Measurements from ENCODE around the gene IL17REL. TPM values are rescaled to one million over a fixed set of nuclear protein-coding genes. Genes with fewer than 3 reads are reported as not detected.
"Not testable (repeated sequence)": the region's sequence is repeated elsewhere in the genome, so short reads cannot be mapped to it uniquely, and the experiment has no call there.

IL17REL gene
- total RNA-seq, 4 donors from 2014 or later = not detected

GRCh38 chr22:49948116-49948957 lies 64.2 kb downstream of the IL17REL start:
- Histone ChIP-seq H3K4me3 (replicated peaks in 1 of 3) (peak overlapping the region in 2 of 3 donors; percentile 2 to 30), H3K9me3 (no peaks in the 10 kb centered on the region), H3K27ac (peak overlapping the region; percentile 99), H3K27me3 (no peaks in the 10 kb centered on the region), H3K36me3 (no peaks in the 10 kb centered on the region), H3K4me1 (peaks cover 54 to 63% of the 10 kb centered on the region in 2 donors)
- DNase-seq = peak; percentile 65 to 66
- intact Hi-C loops (cut with DNase I) = no loop called here
- WGBS, 2 donors = 45 to 100% methylated on average over 1 to 16 of the region's 23 CpGs
- TF ChIP-seq, protein P1, sequence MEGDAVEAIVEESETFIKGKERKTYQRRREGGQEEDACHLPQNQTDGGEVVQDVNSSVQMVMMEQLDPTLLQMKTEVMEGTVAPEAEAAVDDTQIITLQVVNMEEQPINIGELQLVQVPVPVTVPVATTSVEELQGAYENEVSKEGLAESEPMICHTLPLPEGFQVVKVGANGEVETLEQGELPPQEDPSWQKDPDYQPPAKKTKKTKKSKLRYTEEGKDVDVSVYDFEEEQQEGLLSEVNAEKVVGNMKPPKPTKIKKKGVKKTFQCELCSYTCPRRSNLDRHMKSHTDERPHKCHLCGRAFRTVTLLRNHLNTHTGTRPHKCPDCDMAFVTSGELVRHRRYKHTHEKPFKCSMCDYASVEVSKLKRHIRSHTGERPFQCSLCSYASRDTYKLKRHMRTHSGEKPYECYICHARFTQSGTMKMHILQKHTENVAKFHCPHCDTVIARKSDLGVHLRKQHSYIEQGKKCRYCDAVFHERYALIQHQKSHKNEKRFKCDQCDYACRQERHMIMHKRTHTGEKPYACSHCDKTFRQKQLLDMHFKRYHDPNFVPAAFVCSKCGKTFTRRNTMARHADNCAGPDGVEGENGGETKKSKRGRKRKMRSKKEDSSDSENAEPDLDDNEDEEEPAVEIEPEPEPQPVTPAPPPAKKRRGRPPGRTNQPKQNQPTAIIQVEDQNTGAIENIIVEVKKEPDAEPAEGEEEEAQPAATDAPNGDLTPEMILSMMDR (IDR thresholded peaks at IDR 0.05) = no peak
- peak in 1 of 2 donors; percentile 49 for TF ChIP-seq POLR2A (IDR thresholded peaks at IDR 0.05)

GRCh38 chr22:49947296-49947622 lies 65.3 kb downstream of the IL17REL start:
- peak overlapping the region in 2 of 3 donors; percentile 99 for H3K27ac ChIP-seq
- no peak overlapping the region for H3K4me3 ChIP-seq (replicated peaks in 1 of 3)
- no peaks in the 10 kb centered on the region for H3K27me3 ChIP-seq
- H3K4me1 ChIP-seq = peaks cover 44 to 52% of the 10 kb centered on the region in 2 donors
- no peaks in the 10 kb centered on the region for H3K9me3 ChIP-seq
- intact Hi-C loops (cut with DNase I) = no loop called here
- no peaks in the 10 kb centered on the region for H3K36me3 ChIP-seq
- DNase-seq = no peak
- no peak for TF ChIP-seq POLR2A (IDR thresholded peaks at IDR 0.05)
- TF ChIP-seq, protein P1 (IDR thresholded peaks at IDR 0.05) = no peak
- WGBS, 2 donors = 76% methylated on average over 6 of the region's 6 CpGs; no CpG with 5 or more reads in 1 of the 2 donors

GRCh38 chr22:49946612-49947295 lies 65.8 kb downstream of the IL17REL start:
- H3K9me3 ChIP-seq = no peaks in the 10 kb centered on the region
- intact Hi-C loops (cut with DNase I) = no loop called here
- TF ChIP-seq, protein P1 (IDR thresholded peaks at IDR 0.05) = no peak
- TF ChIP-seq POLR2A (IDR thresholded peaks at IDR 0.05) = no peak
- H3K4me1 ChIP-seq = peaks cover 39 to 47% of the 10 kb centered on the region in 2 donors
- peak overlapping the region in 2 of 3 donors; percentile 99 for H3K27ac ChIP-seq
- no peaks in the 10 kb centered on the region for H3K36me3 ChIP-seq
- H3K27me3 ChIP-seq = no peaks in the 10 kb centered on the region
- no peak overlapping the region for H3K4me3 ChIP-seq (replicated peaks in 1 of 3)
- 87 to 92% methylated on average over 8 to 14 of the region's 17 CpGs for WGBS, 2 donors
- no peak for DNase-seq

- H3K4me1 ChIP-seq = peaks cover 26 to 32% of the 10 kb centered on the region in 2 donors
- H3K27ac ChIP-seq; H3K4me3 ChIP-seq (replicated peaks in 1 of 3); H3K27me3 ChIP-seq; DNase-seq; H3K36me3 ChIP-seq; H3K9me3 ChIP-seq; intact Hi-C loops (cut with DNase I): not testable (repeated sequence)
- 86 to 91% methylated on average over 11 of the region's 17 CpGs for WGBS, 2 donors
Measured at GRCh38 chr22:49945042-49945794, 67.3 kb downstream of the IL17REL start.

Small RNA genes lying within 50 kb of the gene (microRNA-seq; reads per million reads assigned to microRNA genes)
- not detected for gene MIR6821

Small RNA genes lying within 50 kb of the gene (small RNA-seq; reads per million reads assigned to genes)
- not detected for gene MIR6821

Other genes with a start within 250 kb of the IL17REL start
- 10 to 100 TPM; 32.2 to 51.8 (median 41.6) TPM for gene BRD1, start 184.9 kb downstream of the IL17REL start, total RNA-seq
- 10 to 100 TPM in 3 of 4 donors, 1 to 10 TPM in 1; 9.4 to 15.8 (median 10.1) TPM for gene ZBED4, start 158.9 kb downstream of the IL17REL start, total RNA-seq
- gene ALG12, start 94.3 kb downstream of the IL17REL start, total RNA-seq = 10 to 100 TPM; 25.5 to 60.5 (median 52.2) TPM
- gene CRELD2, start 94.1 kb downstream of the IL17REL start, total RNA-seq = 100 to 1,000 TPM in 3 of 4 donors, 10 to 100 TPM in 1; 50.3 to 244 (median 154) TPM
- gene PIM3, start 52.0 kb downstream of the IL17REL start, total RNA-seq = 100 to 1,000 TPM in 1 of 4 donors, 10 to 100 TPM in 3; 45.4 to 108 (median 73.2) TPM
- gene TTLL8, start 45.5 kb upstream of the IL17REL start, total RNA-seq = not detected
- gene MLC1, start 72.7 kb upstream of the IL17REL start, total RNA-seq = under 1 TPM in 1 of 4 donors, not detected in 3; 0.11 TPM
- gene MOV10L1, start 77.2 kb upstream of the IL17REL start, total RNA-seq = 1 to 10 TPM in 2 of 4 donors, under 1 TPM in 2; 0.33 to 1.5 (median 1.0) TPM
- gene PANX2, start 158.0 kb upstream of the IL17REL start, total RNA-seq = 10 to 100 TPM in 3 of 4 donors, 1 to 10 TPM in 1; 9.0 to 12.1 (median 10.9) TPM
- 10 to 100 TPM; 26.6 to 51.9 (median 31.5) TPM for gene TRABD, start 173.1 kb upstream of the IL17REL start, total RNA-seq
- gene SELENOO, start 188.2 kb upstream of the IL17REL start, total RNA-seq = 10 to 100 TPM; 20.7 to 50.6 (median 31.0) TPM
- gene TUBGCP6, start 232.3 kb upstream of the IL17REL start, total RNA-seq = 100 to 1,000 TPM in 1 of 4 donors, 10 to 100 TPM in 3; 64.6 to 102 (median 80.3) TPM
- gene HDAC10, start 238.5 kb upstream of the IL17REL start, total RNA-seq = 10 to 100 TPM; 31.4 to 42.7 (median 32.5) TPM
- gene MAPK12, start 248.9 kb upstream of the IL17REL start, total RNA-seq = 1 to 10 TPM; 3.1 to 5.1 (median 3.7) TPM